Heart right ventricle (tissue), 16 donors: Measurements from ENCODE around the gene UBB. TPM values are rescaled to one million over a fixed set of nuclear protein-coding genes. Genes with fewer than 3 reads are reported as not detected.
"Not testable (repeated sequence)": the region's sequence is repeated elsewhere in the genome, so short reads cannot be mapped to it uniquely, and the experiment has no call there.

Experiments
- ATAC-seq, 8 donors: fragments of 200-7000 bp; cut with Tn5 transposase; one replicate each; pipeline ENCODE4 v1.9.1; 2020; ENCODE audit warnings: mild to moderate bottlenecking in 8 of 8, moderate library complexity in 8 of 8, moderate number of reproducible peaks in 1 of 8
- DNase-seq, 2 donors: peaks; one replicate each; pipeline ENCODE4 v3.0.0-alpha.2; 2020
- H3K27ac ChIP-seq, 10 donors: fragments of 200-600 bp; sonication (generic) in 2 of 10; one replicate each; pipeline versions ENCODE4 v1.5.0 to v1.8.0; 2020 to 2022; ENCODE audit warnings: mild to moderate bottlenecking in 3 of 10
- H3K27me3 ChIP-seq, 7 donors: fragments of 200-600 bp; one replicate each; pipeline ENCODE4 v1.8.0; 2021 to 2022; ENCODE audit warnings: mild to moderate bottlenecking in 2 of 7
- H3K36me3 ChIP-seq, 9 donors: fragments of 200-600 bp; sonication (generic) in 1 of 9; one replicate each; pipeline versions ENCODE4 v1.5.0 to v1.8.0; 2020 to 2022; ENCODE audit warnings: mild to moderate bottlenecking in 2 of 9
- H3K4me1 ChIP-seq, 9 donors: fragments of 200-600 bp; sonication (generic) in 1 of 9; one replicate each; pipeline versions ENCODE4 v1.5.0 to v1.8.0; 2020 to 2022; ENCODE audit warnings: mild to moderate bottlenecking in 4 of 9
- H3K4me3 ChIP-seq, 10 donors: fragments of 200-600 bp; sonication (generic) in 2 of 10; one replicate each; pipeline versions ENCODE4 v1.5.0 to v1.8.0; 2020 to 2022; ENCODE audit warnings: mild to moderate bottlenecking in 7 of 10, moderate library complexity in 2 of 10
- H3K9me3 ChIP-seq, 11 donors: fragments of 200-600 bp in 10 of 11; sonication (generic) in 2 of 11; one replicate each; pipeline versions ENCODE4 v1.5.0 to v1.8.0; 2013 to 2022; ENCODE audit warnings: mild to moderate bottlenecking in 2 of 11, control low read depth in 1 of 11, moderate library complexity in 1 of 11
- CTCF ChIP-seq, 9 donors: fragments of 200-600 bp; sonication (generic) in 2 of 9; IDR thresholded peaks; one replicate each; pipeline versions ENCODE4 v1.5.0 to v1.8.0; 2021 to 2022; ENCODE audit warnings: antibody characterized with exemption in 9 of 9, mild to moderate bottlenecking in 5 of 9, moderate library complexity in 1 of 9
- WGBS, 2 donors: extraction: QIAGEN DNeasy Blood & Tissue Kit; methylation state at CpG; one replicate each; pipeline ENCODE4 v1.1.7; 2013; ENCODE audit warnings: inconsistent platforms in 1 of 2; 5-methylcytosine and 5-hydroxymethylcytosine counted together
- intact Hi-C, 10 donors: fragments of 100-400 bp; cut with DNase I; formaldehyde crosslinking; loops; one replicate each; pipeline versions ENCODE4 v1.11.1 to v1.14.2; 2022
- polyA plus RNA-seq, 2 donors: library from polyadenylated mRNA; stranded (reverse); fragments of 200-250 nt; gene quantifications; one replicate each; pipeline ENCODE4 v1.2.3, GENCODE V29; 2013
- total RNA-seq, 10 donors: library from RNA; stranded (reverse); fragmentation: NEBNext Ultra II Directional in 3 of 10; extraction: Animal tissue kit (Norgen Biotek cat#: 25700) in 3 of 10; gene quantifications; one replicate each; pipeline versions ENCODE4 v1.2.1 to v1.2.4, GENCODE V29; 2021 to 2023
- donor health status: Arrhythmogenic right ventricular cardiomyopathy.
- donor health status: ischemic (EF 13 %, LVEDD 7.1; RV severe dilation, severe dysfunction).
- donor health status: healthy with polysubstance abuse.
- donor health status: DM: no; HTN: yes; CAD: no.
- donor health status: DM: no; HTN: no; CAD: no.
- donor health status: ischemic (EF 25% LVEDD 6.9; RV normal size, moderate dysfunction).
- donor health status: ischemic (EF 25% LVEDD 5.7; RV mildly dilated, moderate dysfunction).
- donor health status: healthy.
- donor health status: DM: yes; HTN: yes; CAD: no.
- donor health status: Ischemic cardiomyopathy.
- donor health status: ischemic (EF 35%, LVEDD 5.7; RV mildly dilated, moderate dysfunction).
- donor health status: nonischemic (EF 11% LVEDD 7.7; RV severe dilation, severe dysfunction).
- donor health status: DM: yes; HTN: yes; CAD: no.
- donor health status: PGD.
- donor health status: ischemic (EF 29% LVEDD 5.4; RV normal size, mild dysfunction).
- donor health status: nonischemic (EF 23%, LVEDD 6.1; RV moderate dilation, normal function).

Gene UBB
- total and polyA plus RNA-seq, 12 donors: 400 to 2,151 (median 1,794) TPM

- no peaks in the 10 kb centered on the region for H3K9me3 ChIP-seq
- intact Hi-C loops: loop anchor here in 5 of 10 donors (1.0 to 10.0 kb wide), 6 partner anchors 26 to 136 kb away; partner anchors contain the start of gene TRPV2 (in 1 of the 5)
- no peak for DNase-seq
- no peaks in the 10 kb centered on the region for H3K27me3 ChIP-seq
- H3K4me1 ChIP-seq: peaks cover 0 to 50% (median 34%) of the 10 kb centered on the region in 9 donors
- peaks cover 0 to 25% (median 20%) of the 10 kb centered on the region in 9 donors for H3K36me3 ChIP-seq
- ATAC-seq: peak in 2 of 8 donors; percentile 11 to 13
- H3K4me3 ChIP-seq: peak overlapping the region; percentile 42 to 82 (median 69)
- peak overlapping the region; percentile 83 to 97 (median 92) for H3K27ac ChIP-seq
- TF ChIP-seq CTCF (IDR thresholded peaks at IDR 0.05): no peak
- WGBS, 2 donors: 0 to 2% methylated on average over 14 of the region's 14 CpGs
Measured at GRCh38 chr17:16381496-16381820, 567 bp downstream of the UBB start.

GRCh38 chr17:16383216-16383615, 2.3 kb downstream of the UBB start:
- WGBS, 2 donors: 53 to 61% methylated on average over 4 of the region's 4 CpGs
- ATAC-seq: no peak
- intact Hi-C loops: loop anchor here in 3 of 10 donors (5.0 to 10.0 kb wide), 4 partner anchors 34 to 134 kb away; partner anchors contain the start of gene TRPV2 (in 1 of the 3)
- Histone ChIP-seq H3K27me3 (no peaks in the 10 kb centered on the region), H3K36me3 (peaks cover 0 to 25% (median 20%) of the 10 kb centered on the region in 9 donors), H3K4me3 (peak overlapping the region in 6 of 10 donors; percentile 5 to 82 (median 74)), H3K27ac (peak overlapping the region in 1 of 10 donors; percentile 1), H3K9me3 (no peaks in the 10 kb centered on the region), H3K4me1 (peaks cover 0 to 62% (median 38%) of the 10 kb centered on the region in 9 donors)
- no peak for DNase-seq
- TF ChIP-seq CTCF (IDR thresholded peaks at IDR 0.05): no peak

- Histone ChIP-seq H3K4me3 (no peak overlapping the region), H3K9me3 (no peaks in the 10 kb centered on the region), H3K4me1 (peaks cover 0 to 62% (median 38%) of the 10 kb centered on the region in 9 donors), H3K27me3 (no peaks in the 10 kb centered on the region), H3K36me3 (peaks cover 0 to 25% (median 20%) of the 10 kb centered on the region in 9 donors), H3K27ac (peak overlapping the region in 1 of 10 donors; percentile 1)
- no peak for ATAC-seq
- intact Hi-C loops: loop anchor here in 4 of 10 donors (2.0 to 10.0 kb wide), 5 partner anchors 33 to 133 kb away; partner anchors contain the start of gene TRPV2 (in 1 of the 4)
- WGBS, 2 donors: 89 to 91% methylated on average over 5 of the region's 5 CpGs
- no peak for TF ChIP-seq CTCF (IDR thresholded peaks at IDR 0.05)
- no peak for DNase-seq
Measured at GRCh38 chr17:16383772-16384287, 2.9 kb downstream of the UBB start.

GRCh38 chr17:16384557-16384956, 3.7 kb downstream of the UBB start:
- H3K27me3 ChIP-seq: no peaks in the 10 kb centered on the region
- H3K36me3 ChIP-seq: peaks cover 0 to 25% (median 20%) of the 10 kb centered on the region in 9 donors
- DNase-seq (no peak), ATAC-seq (no peak)
- H3K4me3 ChIP-seq: no peak overlapping the region
- WGBS, 2 donors: 79 to 83% methylated on average over 5 of the region's 5 CpGs
- no peaks in the 10 kb centered on the region for H3K9me3 ChIP-seq
- peak overlapping the region in 1 of 10 donors; percentile 1 for H3K27ac ChIP-seq
- H3K4me1 ChIP-seq: peaks cover 0 to 62% (median 38%) of the 10 kb centered on the region in 9 donors
- TF ChIP-seq CTCF (IDR thresholded peaks at IDR 0.05): no peak
- intact Hi-C loops: loop anchor here in 4 of 10 donors (2.0 to 10.0 kb wide), 5 partner anchors 32 to 133 kb away; partner anchors contain the start of gene TRPV2 (in 1 of the 4)

GRCh38 chr17:16386126-16386507, 5.2 kb downstream of the UBB start:
- DNase-seq, ATAC-seq, H3K27me3 ChIP-seq, H3K9me3 ChIP-seq: not testable (repeated sequence)
- Histone ChIP-seq H3K4me3 (peak overlapping the region; percentile 26 to 62 (median 59)), H3K27ac (peak overlapping the region in 3 of 10 donors; percentile 23 to 42 (median 35)), H3K4me1 (peaks cover 0 to 59% (median 38%) of the 10 kb centered on the region in 9 donors), H3K36me3 (peaks cover 0 to 25% (median 20%) of the 10 kb centered on the region in 9 donors)
- intact Hi-C loops: loop anchor here in 4 of 10 donors (5.0 to 10.0 kb wide), 4 partner anchors 49 to 136 kb away; no protein-coding TSS in a partner anchor
- 48 to 52% methylated on average over 23 of the region's 23 CpGs for WGBS, 2 donors
